GM19193 (cell line): ENCODE results near the gene MBD5.

ENCODE experiments used
- POLR2A ChIP-seq: IDR thresholded peaks from 4 replicates; pipeline ENCODE4 v1.6.1; 2011; ENCODE audit not compliant: insufficient read depth, insufficient read length; ENCODE audit errors: extremely low read depth

MBD5 gene

GRCh38 chr2:148022351-148022750 lies 1.5 kb downstream of the MBD5 start:
- TF ChIP-seq POLR2A = no peak

- no peak for TF ChIP-seq POLR2A
These were observed 2.0 kb downstream of the MBD5 start for GRCh38 chr2:148022882-148023281.

GRCh38 chr2:148023861-148024260 lies 3.0 kb downstream of the MBD5 start:
- TF ChIP-seq POLR2A = no peak

GRCh38 chr2:148026573-148026972 lies 5.7 kb downstream of the MBD5 start:
- no peak for TF ChIP-seq POLR2A

GRCh38 chr2:148027822-148028221 lies 6.9 kb downstream of the MBD5 start:
- no peak for TF ChIP-seq POLR2A

GRCh38 chr2:148028781-148029180 lies 7.9 kb downstream of the MBD5 start:
- TF ChIP-seq POLR2A = no peak

GRCh38 chr2:148031152-148031551 lies 10.3 kb downstream of the MBD5 start:
- TF ChIP-seq POLR2A = no peak

- no peak for TF ChIP-seq POLR2A
These were observed 11.3 kb downstream of the MBD5 start for GRCh38 chr2:148032215-148032614.

GRCh38 chr2:148039783-148040182 lies 18.9 kb downstream of the MBD5 start:
- no peak for TF ChIP-seq POLR2A

- TF ChIP-seq POLR2A = no peak
These were observed 21.3 kb downstream of the MBD5 start for GRCh38 chr2:148042219-148042618.

GRCh38 chr2:148044322-148044721 lies 23.4 kb downstream of the MBD5 start:
- no peak for TF ChIP-seq POLR2A

- TF ChIP-seq POLR2A = no peak
These were observed 25.9 kb downstream of the MBD5 start for GRCh38 chr2:148046802-148047201.

- TF ChIP-seq POLR2A = no peak
These were observed 27.8 kb downstream of the MBD5 start for GRCh38 chr2:148048475-148049221.

GRCh38 chr2:148049284-148049683 lies 28.4 kb downstream of the MBD5 start:
- no peak for TF ChIP-seq POLR2A

- no peak for TF ChIP-seq POLR2A
These were observed 31.8 kb downstream of the MBD5 start for GRCh38 chr2:148052687-148053086.

GRCh38 chr2:148058641-148059040 lies 37.8 kb downstream of the MBD5 start:
- TF ChIP-seq POLR2A = no peak

GRCh38 chr2:148063633-148064032 lies 42.7 kb downstream of the MBD5 start:
- no peak for TF ChIP-seq POLR2A
